Measurements from ENCODE around the gene FASN.

- TF ChIP-seq, protein P1, sequence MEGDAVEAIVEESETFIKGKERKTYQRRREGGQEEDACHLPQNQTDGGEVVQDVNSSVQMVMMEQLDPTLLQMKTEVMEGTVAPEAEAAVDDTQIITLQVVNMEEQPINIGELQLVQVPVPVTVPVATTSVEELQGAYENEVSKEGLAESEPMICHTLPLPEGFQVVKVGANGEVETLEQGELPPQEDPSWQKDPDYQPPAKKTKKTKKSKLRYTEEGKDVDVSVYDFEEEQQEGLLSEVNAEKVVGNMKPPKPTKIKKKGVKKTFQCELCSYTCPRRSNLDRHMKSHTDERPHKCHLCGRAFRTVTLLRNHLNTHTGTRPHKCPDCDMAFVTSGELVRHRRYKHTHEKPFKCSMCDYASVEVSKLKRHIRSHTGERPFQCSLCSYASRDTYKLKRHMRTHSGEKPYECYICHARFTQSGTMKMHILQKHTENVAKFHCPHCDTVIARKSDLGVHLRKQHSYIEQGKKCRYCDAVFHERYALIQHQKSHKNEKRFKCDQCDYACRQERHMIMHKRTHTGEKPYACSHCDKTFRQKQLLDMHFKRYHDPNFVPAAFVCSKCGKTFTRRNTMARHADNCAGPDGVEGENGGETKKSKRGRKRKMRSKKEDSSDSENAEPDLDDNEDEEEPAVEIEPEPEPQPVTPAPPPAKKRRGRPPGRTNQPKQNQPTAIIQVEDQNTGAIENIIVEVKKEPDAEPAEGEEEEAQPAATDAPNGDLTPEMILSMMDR (conservative IDR thresholded peaks at IDR 0.05): no peak
- TF ChIP-seq ZFX (IDR thresholded peaks at IDR 0.05): no peak
Observed at GRCh38 chr17:82035956-82036633, 61.9 kb downstream of the FASN start.
